ENCODE results near the gene FBLN1. TPM values are rescaled to one million over a fixed set of nuclear protein-coding genes. Genes with fewer than 3 reads are reported as not detected.

The FBLN1 gene
- polyA plus RNA-seq, 1 experiment = 1,033 TPM

DNA sequence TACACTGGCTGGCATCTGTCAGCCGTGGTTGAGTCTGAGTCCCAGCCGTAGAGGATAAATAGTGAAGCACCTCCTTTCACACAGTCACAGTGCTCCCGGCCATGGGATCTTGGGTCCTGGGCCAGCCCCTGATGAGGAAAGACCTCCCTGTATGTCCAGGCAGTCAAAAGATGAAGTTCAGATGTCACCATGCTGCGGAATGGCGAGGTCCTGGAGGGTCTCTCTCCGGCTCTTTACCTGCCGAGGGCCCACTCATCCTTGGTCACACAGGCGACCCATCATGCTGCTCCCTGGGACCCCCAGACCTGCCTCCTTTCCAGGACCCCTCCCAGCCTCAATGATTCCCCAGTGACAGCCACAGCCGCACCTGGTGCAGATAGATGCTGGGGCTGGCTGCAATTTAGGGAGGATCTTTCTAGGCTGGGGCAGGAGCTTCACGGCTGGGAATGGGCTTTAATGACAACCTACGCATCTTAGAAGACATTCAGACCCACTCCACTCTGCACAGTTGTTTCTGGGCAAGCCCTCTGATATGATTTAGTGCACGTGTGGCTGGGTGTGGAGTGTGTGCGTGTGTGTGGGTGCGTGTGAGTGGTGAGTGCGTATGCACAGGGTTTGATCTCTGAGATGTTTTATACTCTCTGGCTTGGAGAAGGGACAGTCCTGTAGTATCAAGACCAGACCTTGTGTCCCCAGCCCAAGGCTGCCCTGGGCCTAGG, 79.7 kb downstream of the FBLN1 start:
- DNase-seq (ENCODE audit: low read depth) = no peak
- POLR2A ChIA-PET = no interaction called here
- TF ChIP-seq, protein P1, sequence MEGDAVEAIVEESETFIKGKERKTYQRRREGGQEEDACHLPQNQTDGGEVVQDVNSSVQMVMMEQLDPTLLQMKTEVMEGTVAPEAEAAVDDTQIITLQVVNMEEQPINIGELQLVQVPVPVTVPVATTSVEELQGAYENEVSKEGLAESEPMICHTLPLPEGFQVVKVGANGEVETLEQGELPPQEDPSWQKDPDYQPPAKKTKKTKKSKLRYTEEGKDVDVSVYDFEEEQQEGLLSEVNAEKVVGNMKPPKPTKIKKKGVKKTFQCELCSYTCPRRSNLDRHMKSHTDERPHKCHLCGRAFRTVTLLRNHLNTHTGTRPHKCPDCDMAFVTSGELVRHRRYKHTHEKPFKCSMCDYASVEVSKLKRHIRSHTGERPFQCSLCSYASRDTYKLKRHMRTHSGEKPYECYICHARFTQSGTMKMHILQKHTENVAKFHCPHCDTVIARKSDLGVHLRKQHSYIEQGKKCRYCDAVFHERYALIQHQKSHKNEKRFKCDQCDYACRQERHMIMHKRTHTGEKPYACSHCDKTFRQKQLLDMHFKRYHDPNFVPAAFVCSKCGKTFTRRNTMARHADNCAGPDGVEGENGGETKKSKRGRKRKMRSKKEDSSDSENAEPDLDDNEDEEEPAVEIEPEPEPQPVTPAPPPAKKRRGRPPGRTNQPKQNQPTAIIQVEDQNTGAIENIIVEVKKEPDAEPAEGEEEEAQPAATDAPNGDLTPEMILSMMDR (IDR thresholded peaks at IDR 0.05; ENCODE audit: insufficient read depth, low read depth, low read length) = no peak
- H3K36me3 ChIP-seq (ENCODE audit: control insufficient read depth, insufficient read depth, low read length) = peaks cover 75% of the 10 kb centered on the region
- CTCF ChIA-PET = no interaction called here
- no peak overlapping the region for H3K4me3 ChIP-seq (ENCODE audit: low read depth, low read length)
- no peaks in the 10 kb centered on the region for H3K27me3 ChIP-seq (ENCODE audit: control insufficient read depth, insufficient read depth, low read length)

- no peak overlapping the region for H3K4me3 ChIP-seq (ENCODE audit: low read depth, low read length)
- TF ChIP-seq, protein P1 (IDR thresholded peaks at IDR 0.05; ENCODE audit: insufficient read depth, low read depth, low read length) = no peak
- ChIA-PET CTCF (no interaction called here), POLR2A (interaction anchor here (0.5 kb wide), 1 partner anchor 59 kb away, joined by 3 read pairs; no protein-coding TSS in a partner anchor)
- H3K36me3 ChIP-seq (ENCODE audit: control insufficient read depth, insufficient read depth, low read length) = peaks cover 75% of the 10 kb centered on the region
- H3K27me3 ChIP-seq (ENCODE audit: control insufficient read depth, insufficient read depth, low read length) = no peaks in the 10 kb centered on the region
- no peak for DNase-seq (ENCODE audit: low read depth)
Measured at GRCh38 chr22:45582955-45583320, 80.3 kb downstream of the FBLN1 start.

- Histone ChIP-seq H3K4me3 (ENCODE audit: low read depth, low read length) (no peak overlapping the region), H3K27me3 (ENCODE audit: control insufficient read depth, insufficient read depth, low read length) (no peaks in the 10 kb centered on the region), H3K36me3 (ENCODE audit: control insufficient read depth, insufficient read depth, low read length) (peaks cover 74% of the 10 kb centered on the region)
- POLR2A ChIA-PET = interaction anchor here (0.5 kb wide), 1 partner anchor 58 kb away, joined by 3 read pairs; no protein-coding TSS in a partner anchor
- CTCF ChIA-PET = interaction anchor here (1.1 kb wide), 1 partner anchor 19 kb away, joined by 3 read pairs; no protein-coding TSS in a partner anchor
- DNase-seq (ENCODE audit: low read depth) = no peak
- TF ChIP-seq, protein P1 (IDR thresholded peaks at IDR 0.05; ENCODE audit: insufficient read depth, low read depth, low read length) = no peak
Measured at GRCh38 chr22:45583504-45583903, 80.8 kb downstream of the FBLN1 start.

DNA sequence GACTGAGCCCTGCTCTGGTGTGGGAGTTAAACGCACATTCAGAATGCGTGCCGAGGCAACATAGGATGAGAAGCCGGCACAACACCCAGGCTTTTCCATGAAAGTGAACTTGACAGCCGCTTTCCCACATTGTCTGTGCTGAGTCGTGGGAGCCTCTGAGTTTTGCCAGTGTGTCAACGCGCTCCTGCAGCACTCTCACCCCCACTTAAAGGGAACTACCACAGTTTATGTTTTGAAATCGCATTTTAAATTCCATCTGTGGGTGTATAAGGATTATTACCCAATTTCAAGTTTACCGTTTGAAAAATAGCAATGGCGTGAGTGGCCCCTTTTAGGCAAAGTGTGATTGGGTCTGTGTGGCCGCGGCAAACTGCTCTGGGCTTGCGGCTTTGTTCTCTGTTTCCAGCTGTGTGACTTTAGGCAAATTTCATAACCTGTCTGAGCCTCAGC, 81.5 kb downstream of the FBLN1 start:
- H3K4me3 ChIP-seq (ENCODE audit: low read depth, low read length) = no peak overlapping the region
- peaks cover 69% of the 10 kb centered on the region for H3K36me3 ChIP-seq (ENCODE audit: control insufficient read depth, insufficient read depth, low read length)
- CTCF ChIA-PET = interaction anchor here (0.6 to 1.1 kb wide), 2 partner anchors 18 to 386 kb away, joined by 3 read pairs; no protein-coding TSS in a partner anchor
- DNase-seq (ENCODE audit: low read depth) = peak; percentile 79
- POLR2A ChIA-PET = no interaction called here
- no peaks in the 10 kb centered on the region for H3K27me3 ChIP-seq (ENCODE audit: control insufficient read depth, insufficient read depth, low read length)
- TF ChIP-seq, protein P1 (IDR thresholded peaks at IDR 0.05; ENCODE audit: insufficient read depth, low read depth, low read length) = no peak

DNA sequence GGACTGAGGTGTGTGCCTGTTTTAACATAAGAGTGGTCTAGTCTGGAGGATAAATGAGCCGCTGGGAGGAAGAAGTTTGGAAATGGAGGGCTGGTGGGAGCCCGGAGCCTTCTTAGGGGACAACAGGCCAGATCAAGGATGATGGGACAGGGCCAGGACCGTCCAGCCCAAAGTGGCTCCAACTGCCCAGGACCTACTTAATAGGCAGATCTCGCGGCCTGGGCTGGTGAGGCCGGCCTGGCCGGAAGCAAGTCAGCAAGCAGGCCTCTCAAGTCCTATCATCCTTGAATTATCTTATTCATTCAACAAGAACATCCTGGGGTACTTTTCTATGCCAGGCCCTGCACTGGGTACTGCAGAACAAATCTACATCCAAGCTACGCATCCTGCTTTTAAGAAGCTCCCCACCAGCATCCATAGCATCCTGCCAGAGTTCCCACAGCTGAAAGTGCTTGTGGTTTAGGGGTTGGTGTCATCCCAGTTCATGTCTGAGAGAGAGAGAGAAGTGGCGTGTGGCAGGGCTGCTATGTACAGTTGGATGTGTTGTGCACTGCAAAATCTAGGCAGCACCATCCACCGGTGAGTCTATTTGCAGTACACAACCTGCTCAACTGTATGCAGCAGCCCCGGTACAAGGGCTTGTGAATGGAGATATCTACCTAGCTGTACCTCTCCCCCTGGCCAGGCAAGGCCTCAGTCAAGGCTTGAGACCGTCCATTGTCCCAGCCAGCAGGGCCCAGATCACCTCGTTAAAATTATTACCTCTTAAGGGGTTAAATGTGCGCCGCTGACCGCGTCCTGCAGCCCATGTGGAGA, 82.1 kb downstream of the FBLN1 start:
- H3K36me3 ChIP-seq (ENCODE audit: control insufficient read depth, insufficient read depth, low read length) = peaks cover 69% of the 10 kb centered on the region
- TF ChIP-seq, protein P1 (IDR thresholded peaks at IDR 0.05; ENCODE audit: insufficient read depth, low read depth, low read length) = no peak
- no peak for DNase-seq (ENCODE audit: low read depth)
- H3K27me3 ChIP-seq (ENCODE audit: control insufficient read depth, insufficient read depth, low read length) = no peaks in the 10 kb centered on the region
- H3K4me3 ChIP-seq (ENCODE audit: low read depth, low read length) = no peak overlapping the region
- ChIA-PET CTCF (interaction anchor here (0.6 to 1.5 kb wide), 4 partner anchors 12 to 386 kb away, joined by 3 to 5 read pairs (median 3); no protein-coding TSS in a partner anchor), POLR2A (no interaction called here)

All from BJ (cell line).